Brain microvascular endothelial cell (primary cell): ENCODE data around the gene SPSB3.

ENCODE experiments used
- DNase-seq: peaks from one replicate; pipeline ENCODE4 v3.0.0-alpha.2; 2020
- H3K27ac ChIP-seq: fragments of 250-450 bp; sonication (Bioruptor Pico); 2 replicates; pipeline ENCODE4 v1.5.1; 2020; ENCODE audit warnings: mild to moderate bottlenecking, moderate library complexity
- H3K27me3 ChIP-seq: fragments of 250-450 bp; sonication (Bioruptor Pico); replicated peaks from 2 replicates; pipeline ENCODE4 v1.5.1; 2020; ENCODE audit warnings: mild to moderate bottlenecking
- H3K36me3 ChIP-seq: fragments of 250-450 bp; sonication (Bioruptor Pico); replicated peaks from 2 replicates; pipeline ENCODE4 v1.5.1; 2020; ENCODE audit warnings: mild to moderate bottlenecking
- H3K4me3 ChIP-seq: 2 replicates; pipeline ENCODE4 v1.5.1; 2011; ENCODE audit warnings: low read depth, mild to moderate bottlenecking, control low read depth, low read length, moderate library complexity
- CTCF ChIP-seq: IDR thresholded peaks from 2 replicates; pipeline ENCODE4 v1.5.1; 2011; ENCODE audit warnings: low read depth, mild to moderate bottlenecking, moderate library complexity, low read length, control low read depth, inconsistent platforms; ENCODE audit errors: missing control alignments
- in situ Hi-C: cut with HindIII; loops from 2 replicates; pipeline ENCODE4 v1.10.0; 2017; ENCODE audit warnings: low sequenced_read_pairs, low pct_ligation_motif_present

Gene SPSB3

GRCh38 chr16:1826691-1827573, 44.6 kb upstream of the SPSB3 start, which contains the start of the genes FAHD1 and HAGH:
TSS of gene FAHD1 (plus strand) at chr16:1827206. CDS start at chr16:1827239, 33 bp downstream.
TSS of gene HAGH (minus strand) at chr16:1826825. CDS start at chr16:1826787, 38 bp downstream.
- in situ Hi-C loops: no loop called here
- peaks cover 4% of the 10 kb centered on the region for H3K36me3 ChIP-seq
- peak; percentile 92 for DNase-seq
- peak within 1 kb of the TSS; percentile 98 for H3K4me3 ChIP-seq
- no peak for TF ChIP-seq CTCF
- peak within 1 kb of the TSS; percentile 91 for H3K27ac ChIP-seq
- H3K27me3 ChIP-seq: no peaks in the 10 kb centered on the region

- Histone ChIP-seq H3K27me3 (no peaks in the 10 kb centered on the region), H3K36me3 (peaks cover 4% of the 10 kb centered on the region), H3K4me3 (peak overlapping the region; percentile 98), H3K27ac (no peak overlapping the region)
- TF ChIP-seq CTCF: no peak
- DNase-seq: no peak
- in situ Hi-C loops: no loop called here
These were observed 43.7 kb upstream of the SPSB3 start for GRCh38 chr16:1825864-1826690.

GRCh38 chr16:1825381-1825863, 43.1 kb upstream of the SPSB3 start:
- no peak for TF ChIP-seq CTCF
- Histone ChIP-seq H3K4me3 (peak overlapping the region; percentile 98), H3K36me3 (peaks cover 4% of the 10 kb centered on the region), H3K27ac (no peak overlapping the region), H3K27me3 (no peaks in the 10 kb centered on the region)
- in situ Hi-C loops: no loop called here
- no peak for DNase-seq

GRCh38 chr16:1823821-1824220, 41.5 kb upstream of the SPSB3 start:
- in situ Hi-C loops: no loop called here
- H3K4me3 ChIP-seq: no peak overlapping the region
- no peaks in the 10 kb centered on the region for H3K27me3 ChIP-seq
- peaks cover under 1% of the 10 kb centered on the region for H3K36me3 ChIP-seq
- no peak overlapping the region for H3K27ac ChIP-seq
- TF ChIP-seq CTCF: peak; percentile 58
- peak; percentile 37 for DNase-seq

GRCh38 chr16:1822801-1823200, 40.4 kb upstream of the SPSB3 start:
- Histone ChIP-seq H3K4me3 (no peak overlapping the region), H3K36me3 (no peaks in the 10 kb centered on the region), H3K27ac (no peak overlapping the region), H3K27me3 (no peaks in the 10 kb centered on the region)
- in situ Hi-C loops: no loop called here
- no peak for TF ChIP-seq CTCF
- DNase-seq: no peak
